ENCODE data around the gene CBARP. TPM values are rescaled to one million over a fixed set of nuclear protein-coding genes. Genes with fewer than 3 reads are reported as not detected.

Gene CBARP
- total and polyA plus RNA-seq, 9 of the 15 experiments (the other 6 are each of a cell fraction or from before 2014, with no cell fraction given): 0.03 to 8.9 (median 1.2) TPM; not detected in 1

- TF ChIP-seq NONO (IDR thresholded peaks at IDR 0.05; ENCODE audit: low read depth in 2 of 2, low read length in 1 of 2): peak in 1 of 2 experiments; percentile 91; a peak in 2 of 4 replicates
- TF ChIP-seq CBFA2T2 (conservative IDR thresholded peaks at IDR 0.05): no peak
- TF ChIP-seq RAD21 (CRISPR knock-in tag; conservative IDR thresholded peaks at IDR 0.05 in 1 of 2, IDR thresholded peaks at IDR 0.05 in 1 of 2): peak; percentile 59 to 76
- TF ChIP-seq HBP1 (CRISPR knock-in tag; IDR thresholded peaks at IDR 0.05): no peak
- peak; percentile 6; the same call in 1 of the 2 replicates for TF ChIP-seq ARID1B (IDR thresholded peaks at IDR 0.05)
- TF ChIP-seq MTA3 (IDR thresholded peaks at IDR 0.05; ENCODE audit: borderline replicate concordance): 0 out of 2 replicates have a peak, but pooled peaks have one; percentile 54
- no peak for TF ChIP-seq ZNF274 (IDR thresholded peaks at IDR 0.05; ENCODE audit: borderline replicate concordance, low read depth, low read length)
Measured at GRCh38 chr19:1248786-1249297, 11.0 kb upstream of the CBARP start (continued).

Measured in K562 (cell line).